CD1c-positive myeloid dendritic cell (primary cell): Measurements from ENCODE around the gene ISY1.

Experiments used
- DNase-seq: peaks from one replicate; pipeline ENCODE4 v3.0.0-alpha.2; 2016; ENCODE audit errors: extremely low spot score

ISY1 gene

GRCh38 chr3:129087138-129087702 lies 73.6 kb downstream of the ISY1 start:
- DNase-seq = no peak

GRCh38 chr3:129085818-129086217 lies 75.0 kb downstream of the ISY1 start:
- no peak for DNase-seq

GRCh38 chr3:129085165-129085715 lies 75.6 kb downstream of the ISY1 start:
- no peak for DNase-seq

GRCh38 chr3:129084501-129084900 lies 76.4 kb downstream of the ISY1 start:
- DNase-seq = no peak

- DNase-seq = no peak
These were observed 78.8 kb downstream of the ISY1 start for GRCh38 chr3:129082026-129082425.

GRCh38 chr3:129081503-129081902 lies 79.4 kb downstream of the ISY1 start:
- DNase-seq = no peak

GRCh38 chr3:129078510-129078909 lies 82.4 kb downstream of the ISY1 start:
- no peak for DNase-seq
